Activated T-cell treated with anti-CD3 and anti-CD28 coated beads, Interleukin-2, amount 50 U/mL, for 72 hours (primary cell): Measurements from ENCODE around the gene COG5. TPM values are rescaled to one million over a fixed set of nuclear protein-coding genes. Genes with fewer than 3 reads are reported as not detected.
A peak's percentile ranks its signal among the peaks of the same experiment; 100 is the strongest.

Experiments
- ATAC-seq, 2 donors: fragments of 150-1000 bp; cut with Tn5 transposase; replicated peaks in 1 of 2; 2 replicates each; pipeline ENCODE4 v1.10.0; 2021; ENCODE audit warnings: moderate library complexity in 2 of 2, mild to moderate bottlenecking in 1 of 2
- DNase-seq, 2 donors: peaks; one replicate each; pipeline ENCODE4 v3.0.0; 2021 to 2022; ENCODE audit warnings: mixed read lengths in 1 of 2
- H3K27ac Mint-ChIP-seq: one replicate; pipeline ENCODE4 v1.8.0; 2022; ENCODE audit warnings: mild to moderate bottlenecking, moderate library complexity, mixed read lengths
- H3K27me3 Mint-ChIP-seq: one replicate; pipeline ENCODE4 v1.8.0; 2022; ENCODE audit warnings: low read depth, mixed read lengths
- H3K36me3 Mint-ChIP-seq, 2 donors: one replicate each; pipeline ENCODE4 v1.8.0; 2022; ENCODE audit warnings: mixed read lengths in 2 of 2, mild to moderate bottlenecking in 1 of 2; ENCODE audit not compliant: insufficient read depth in 2 of 2
- H3K4me1 Mint-ChIP-seq: one replicate; pipeline ENCODE4 v1.8.0; 2022; ENCODE audit warnings: low read depth, mixed read lengths
- H3K4me3 Mint-ChIP-seq, 2 donors: one replicate each; pipeline ENCODE4 v1.8.0; 2022; ENCODE audit warnings: mild to moderate bottlenecking in 2 of 2, mixed read lengths in 2 of 2, moderate library complexity in 2 of 2
- H3K9me3 Mint-ChIP-seq, 2 donors: one replicate each; pipeline ENCODE4 v1.8.0; 2022; ENCODE audit warnings: mixed read lengths in 2 of 2
- total RNA-seq, 2 donors: library from RNA; stranded (reverse); gene quantifications; one replicate each; pipeline ENCODE4 v1.2.3, GENCODE V29; 2022

The COG5 gene
- total RNA-seq, 2 donors from 2014 or later, result 30.4 to 55.5 TPM

DNA sequence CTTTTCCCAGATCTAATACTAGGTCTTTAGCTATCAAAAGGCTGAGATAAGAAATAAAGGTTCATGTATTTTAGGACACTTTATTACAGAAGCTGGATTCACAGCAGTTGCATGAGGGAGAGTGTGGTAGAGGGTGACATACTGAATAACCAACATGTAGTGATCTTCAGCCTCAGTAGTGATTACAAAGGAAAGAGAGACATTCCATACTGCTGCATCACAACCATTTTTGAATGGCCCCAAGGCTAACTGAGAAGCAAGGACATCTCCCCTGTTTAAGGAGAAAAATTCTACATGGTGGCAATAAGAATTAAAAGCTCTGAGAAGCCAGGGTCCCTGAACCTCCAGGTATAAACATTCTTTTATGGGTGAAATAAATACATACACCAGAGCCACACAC lies 35.3 kb downstream of the COG5 start:
- Mint-ChIP-seq H3K4me3 (no peak overlapping the region), H3K36me3 (peaks cover 5 to 22% of the 10 kb centered on the region in 2 donors), H3K27me3 (no peaks in the 10 kb centered on the region), H3K4me1 (peaks cover 2% of the 10 kb centered on the region), H3K9me3 (no peaks in the 10 kb centered on the region), H3K27ac (no peak overlapping the region)
- ATAC-seq, result no peak
- DNase-seq, result no peak

DNA sequence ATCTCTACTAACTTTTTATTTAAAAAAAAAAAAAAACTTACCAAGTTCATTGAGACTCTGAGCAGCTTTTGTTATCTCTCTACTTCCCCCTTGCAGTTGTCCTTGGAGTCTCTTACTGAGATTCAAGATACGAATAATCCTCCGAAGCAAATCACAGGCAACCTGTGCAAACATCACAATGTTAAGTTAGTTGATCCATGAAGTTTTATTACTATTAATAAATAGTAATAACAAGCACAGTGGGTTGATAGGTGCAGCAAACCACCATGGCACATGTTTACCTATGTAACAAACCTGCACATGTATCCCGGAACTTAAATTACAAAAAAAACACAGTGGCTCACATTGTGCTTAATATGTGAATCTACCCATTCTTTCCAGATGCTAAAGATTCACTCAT lies 36.5 kb downstream of the COG5 start:
- Mint-ChIP-seq H3K27ac (no peak overlapping the region), H3K27me3 (no peaks in the 10 kb centered on the region), H3K9me3 (no peaks in the 10 kb centered on the region), H3K36me3 (peaks cover 3 to 19% of the 10 kb centered on the region in 2 donors), H3K4me1 (no peaks in the 10 kb centered on the region), H3K4me3 (no peak overlapping the region)
- ATAC-seq, result no peak
- no peak for DNase-seq

DNA sequence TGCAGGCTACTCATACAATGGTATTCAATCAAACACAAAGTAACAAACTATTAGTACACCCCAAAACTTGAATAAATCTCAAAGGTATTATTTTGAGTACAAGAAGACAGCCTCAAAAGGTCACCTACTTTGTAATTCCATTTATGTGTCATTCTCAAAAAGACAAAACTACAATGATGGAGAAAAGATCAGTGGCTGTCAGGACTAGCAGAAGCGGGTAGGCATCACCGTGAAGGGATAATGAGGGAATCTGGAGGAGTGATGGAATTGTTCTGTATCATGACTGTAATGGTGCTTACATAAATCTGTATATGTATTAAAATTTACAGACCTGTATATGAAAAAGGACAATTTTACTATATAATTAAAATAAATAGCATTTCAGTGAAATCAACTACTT lies 37.0 kb downstream of the COG5 start:
- Mint-ChIP-seq H3K27me3 (no peaks in the 10 kb centered on the region), H3K4me3 (no peak overlapping the region), H3K36me3 (peaks cover 5 to 21% of the 10 kb centered on the region in 2 donors), H3K4me1 (no peaks in the 10 kb centered on the region), H3K9me3 (no peaks in the 10 kb centered on the region), H3K27ac (no peak overlapping the region)
- DNase-seq (no peak), ATAC-seq (no peak)

DNA sequence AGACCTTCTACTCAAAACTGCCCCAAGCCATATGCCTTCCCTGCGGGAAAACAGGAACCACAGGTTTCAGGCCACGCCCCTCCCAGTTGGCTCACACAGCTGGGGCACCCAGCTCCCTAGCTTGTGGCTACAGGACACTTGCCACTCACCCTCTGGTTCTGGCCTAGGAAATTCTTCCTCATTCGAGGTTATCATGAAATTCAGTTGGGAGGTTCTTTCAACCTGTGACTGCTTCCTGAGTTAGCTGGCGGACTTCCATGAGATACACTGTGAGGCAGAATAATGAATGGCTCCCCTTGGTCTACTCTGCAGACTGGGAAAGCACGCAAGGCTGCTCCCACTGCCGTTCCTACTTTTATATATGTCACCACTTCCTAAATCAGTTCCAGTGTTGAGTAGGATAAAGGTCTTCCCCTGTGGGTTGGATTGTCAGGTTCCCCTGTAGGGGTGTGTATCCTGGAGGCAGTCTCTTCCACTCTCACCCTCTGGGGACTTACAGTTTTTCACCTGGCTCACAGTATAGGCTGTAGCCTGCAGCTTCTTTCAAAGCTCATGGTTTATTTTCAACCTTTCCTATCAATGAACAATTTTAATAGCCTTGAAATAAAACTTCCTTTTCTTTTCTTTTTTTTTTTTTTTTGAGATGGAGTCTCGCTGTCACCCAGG lies 56.9 kb downstream of the COG5 start:
- H3K27me3 Mint-ChIP-seq, result no peaks in the 10 kb centered on the region
- H3K4me1 Mint-ChIP-seq, result peaks cover 7% of the 10 kb centered on the region
- DNase-seq (no peak), ATAC-seq (no peak)
- no peak overlapping the region for H3K4me3 Mint-ChIP-seq
- no peak overlapping the region for H3K27ac Mint-ChIP-seq
- peaks cover 0 to 12% of the 10 kb centered on the region in 2 donors for H3K36me3 Mint-ChIP-seq
- H3K9me3 Mint-ChIP-seq, result peaks cover 1 to 11% of the 10 kb centered on the region in 2 donors

DNA sequence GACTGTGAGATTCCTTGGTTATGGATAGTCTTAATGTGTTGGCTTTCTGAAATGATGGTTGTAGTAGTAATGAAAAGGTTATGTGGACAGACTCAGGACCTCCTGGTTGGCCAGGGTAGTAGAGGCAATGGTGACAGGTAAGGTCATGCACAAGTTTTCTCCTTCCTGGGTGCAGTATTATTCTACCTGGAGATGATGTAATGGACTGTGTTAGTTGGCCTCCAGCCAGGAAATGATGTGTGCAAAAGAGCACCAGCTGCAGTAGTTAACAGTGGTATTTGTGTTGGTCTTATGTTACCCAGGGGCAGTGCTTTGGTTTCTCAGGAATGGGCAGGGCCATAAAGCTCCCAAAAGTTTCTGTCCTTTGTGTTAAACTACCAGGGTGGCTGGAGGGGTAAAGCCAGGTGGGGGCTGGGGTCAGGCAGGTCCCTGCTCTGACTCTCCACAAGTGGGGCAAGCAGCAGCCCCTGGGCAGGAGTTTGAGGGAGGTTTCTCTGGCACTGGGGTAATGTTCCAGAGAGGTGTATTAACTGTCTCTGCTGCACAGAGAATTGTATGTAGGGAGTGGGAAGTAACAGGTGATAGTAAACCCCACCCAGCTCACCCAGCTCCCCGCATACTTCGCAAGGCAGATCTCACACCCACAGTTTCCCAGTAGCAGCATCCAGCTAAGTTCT lies 57.6 kb downstream of the COG5 start:
- Mint-ChIP-seq H3K4me3 (no peak overlapping the region), H3K4me1 (peaks cover 7% of the 10 kb centered on the region), H3K27me3 (no peaks in the 10 kb centered on the region), H3K36me3 (peaks cover 0 to 12% of the 10 kb centered on the region in 2 donors), H3K9me3 (peaks cover 1 to 11% of the 10 kb centered on the region in 2 donors), H3K27ac (peak overlapping the region; percentile 81)
- DNase-seq, result peak; percentile 2 to 39
- ATAC-seq, result peak; percentile 20 to 77

DNA sequence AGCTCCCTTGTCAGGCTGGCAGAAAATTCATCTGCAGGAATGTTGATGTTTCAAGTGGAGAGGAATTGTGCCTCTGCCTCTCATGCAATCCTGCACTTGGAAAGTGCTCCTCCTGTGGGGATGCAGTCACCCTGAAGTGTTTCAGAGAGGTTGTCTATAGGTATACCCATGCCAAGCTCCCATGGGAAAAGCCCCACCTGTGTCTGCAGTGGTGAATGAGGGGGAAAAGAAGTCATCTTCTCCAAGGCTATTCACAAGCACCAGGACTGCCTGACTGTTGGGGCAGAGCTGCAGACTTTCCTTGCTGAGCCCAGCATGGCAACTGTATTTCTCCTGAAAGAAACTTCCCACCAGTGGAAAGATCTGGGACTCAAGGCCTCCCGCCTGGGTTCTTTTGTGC lies 58.4 kb downstream of the COG5 start:
- Mint-ChIP-seq H3K9me3 (peaks cover 0 to 5% of the 10 kb centered on the region in 2 donors), H3K4me1 (peaks cover 7% of the 10 kb centered on the region), H3K27me3 (no peaks in the 10 kb centered on the region), H3K27ac (no peak overlapping the region), H3K4me3 (no peak overlapping the region), H3K36me3 (peaks cover 0 to 12% of the 10 kb centered on the region in 2 donors)
- ATAC-seq (no peak), DNase-seq (no peak)

DNA sequence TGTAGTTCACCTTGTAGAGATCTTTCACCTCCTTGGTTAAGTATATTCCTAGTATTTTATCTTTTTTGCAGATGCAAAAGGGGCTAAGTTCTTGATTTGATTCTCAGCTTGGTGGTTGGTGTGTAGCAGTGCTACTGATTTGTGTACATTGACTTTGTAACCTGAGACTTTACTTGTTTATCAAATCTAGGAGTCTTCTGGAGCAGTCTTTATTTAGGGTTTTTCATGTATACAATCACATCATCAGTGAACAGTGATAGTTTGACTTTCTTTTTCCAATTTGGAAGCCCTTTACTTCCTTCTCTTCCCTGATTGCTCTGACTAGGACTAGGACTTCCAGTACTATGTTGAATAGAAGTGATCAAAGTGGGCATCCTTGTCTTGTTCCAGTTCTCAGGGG lies 60.0 kb downstream of the COG5 start:
- H3K4me1 Mint-ChIP-seq, result peaks cover 7% of the 10 kb centered on the region
- H3K36me3 Mint-ChIP-seq, result peaks cover 0 to 6% of the 10 kb centered on the region in 2 donors
- peak overlapping the region; percentile 46 for H3K27ac Mint-ChIP-seq

DNA sequence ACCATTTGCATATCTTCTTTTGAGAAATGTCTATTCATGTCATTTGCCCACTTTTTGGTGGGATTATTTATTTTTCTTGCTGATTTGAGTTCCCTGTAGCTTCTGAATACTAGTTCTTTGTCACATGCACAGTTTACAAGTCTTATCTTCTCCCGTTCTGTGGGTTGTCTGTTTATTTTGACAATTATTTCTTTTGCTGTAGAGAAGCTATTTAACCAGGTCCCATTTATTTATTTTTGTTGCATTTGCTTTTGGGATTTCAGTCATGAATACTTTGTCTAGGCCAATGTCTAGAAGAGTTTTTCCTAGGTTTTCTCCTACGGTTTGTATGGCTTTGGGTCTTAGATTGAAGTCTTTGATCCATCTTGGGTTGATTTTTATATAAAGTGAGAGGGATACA lies 60.9 kb downstream of the COG5 start:
- no peak overlapping the region for H3K4me3 Mint-ChIP-seq
- H3K27ac Mint-ChIP-seq, result no peak overlapping the region
- ATAC-seq (no peak), DNase-seq (no peak)
- no peaks in the 10 kb centered on the region for H3K27me3 Mint-ChIP-seq
- peaks cover 10% of the 10 kb centered on the region for H3K4me1 Mint-ChIP-seq
- H3K36me3 Mint-ChIP-seq, result peaks cover 3 to 4% of the 10 kb centered on the region in 2 donors
- H3K9me3 Mint-ChIP-seq, result peaks cover 0 to 2% of the 10 kb centered on the region in 2 donors

More for the DNA sequence above, 60.0 kb downstream of the COG5 start:
- Mint-ChIP-seq H3K4me3 (no peak overlapping the region), H3K27me3 (no peaks in the 10 kb centered on the region), H3K9me3 (peaks cover 0 to 2% of the 10 kb centered on the region in 2 donors)
- ATAC-seq (no peak), DNase-seq (no peak)

DNA sequence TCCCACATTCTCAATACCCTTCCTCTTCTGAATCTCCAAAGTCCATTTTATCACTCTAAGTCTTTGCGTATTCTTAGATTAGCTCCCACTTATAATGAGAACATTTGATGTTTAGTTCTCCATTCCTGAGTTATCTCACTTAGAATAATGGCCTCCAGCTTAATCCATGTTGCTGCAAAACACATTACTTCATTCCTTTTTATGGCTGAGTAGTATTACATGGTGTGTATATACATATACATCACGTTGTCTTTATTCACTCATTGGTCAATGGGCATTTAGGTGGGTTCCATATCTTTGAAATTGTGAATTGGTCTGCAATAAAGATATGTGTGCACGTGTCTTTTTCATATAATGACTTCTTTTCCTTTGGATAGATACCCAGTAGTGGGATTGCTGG lies 61.6 kb downstream of the COG5 start:
- H3K9me3 Mint-ChIP-seq, result peaks cover 0 to 2% of the 10 kb centered on the region in 2 donors
- peaks cover 12% of the 10 kb centered on the region for H3K4me1 Mint-ChIP-seq
- no peak for ATAC-seq
- H3K27ac Mint-ChIP-seq, result no peak overlapping the region
- no peak for DNase-seq
- no peaks in the 10 kb centered on the region for H3K27me3 Mint-ChIP-seq
- peaks cover 2 to 4% of the 10 kb centered on the region in 2 donors for H3K36me3 Mint-ChIP-seq
- no peak overlapping the region for H3K4me3 Mint-ChIP-seq

DNA sequence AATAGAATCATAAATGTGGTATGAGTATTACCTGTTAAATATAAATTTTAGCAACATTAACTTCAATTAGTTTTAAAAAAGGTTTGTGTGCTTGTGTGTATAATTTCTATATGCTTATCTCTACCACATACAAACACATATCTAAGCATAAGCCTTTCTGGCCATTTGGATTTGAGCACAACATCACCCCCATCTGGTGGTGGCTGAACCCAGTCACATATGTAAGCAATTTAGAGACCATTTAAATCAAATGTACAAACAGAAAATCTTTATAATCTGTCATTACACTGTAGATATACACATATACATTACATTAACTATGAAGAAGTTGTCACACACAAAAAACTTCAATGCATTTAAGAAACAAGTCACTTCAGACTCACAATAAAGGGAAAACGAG lies 62.1 kb downstream of the COG5 start:
- ATAC-seq (no peak), DNase-seq (peak; percentile 19 to 22)
- H3K4me1 Mint-ChIP-seq, result peaks cover 12% of the 10 kb centered on the region
- no peak overlapping the region for H3K27ac Mint-ChIP-seq
- H3K36me3 Mint-ChIP-seq, result peaks cover 4 to 6% of the 10 kb centered on the region in 2 donors
- no peak overlapping the region for H3K4me3 Mint-ChIP-seq
- peaks cover 0 to 4% of the 10 kb centered on the region in 2 donors for H3K9me3 Mint-ChIP-seq
- no peaks in the 10 kb centered on the region for H3K27me3 Mint-ChIP-seq

DNA sequence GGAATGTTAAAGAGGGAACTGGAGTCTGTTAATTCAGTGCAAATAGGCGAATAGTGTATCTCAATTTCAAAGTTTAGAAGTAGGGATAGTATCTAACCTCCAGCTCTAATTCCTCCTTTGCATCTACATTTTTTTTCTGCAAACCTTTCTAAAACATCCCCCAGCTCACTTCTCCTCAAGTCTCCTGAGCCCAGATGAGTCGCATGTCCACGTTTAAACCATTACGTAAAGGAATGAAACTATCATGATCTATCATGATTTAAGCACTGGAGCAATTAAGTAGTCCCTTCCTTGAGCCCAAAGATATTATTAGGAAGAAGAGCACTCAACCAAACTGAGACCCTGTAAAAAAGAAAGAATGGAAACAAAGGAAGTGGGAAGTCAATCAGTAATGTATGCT lies 64.0 kb downstream of the COG5 start:
- Mint-ChIP-seq H3K27ac (no peak overlapping the region), H3K36me3 (peaks cover 6% of the 10 kb centered on the region in 2 donors), H3K9me3 (peaks cover 0 to 5% of the 10 kb centered on the region in 2 donors), H3K27me3 (no peaks in the 10 kb centered on the region), H3K4me1 (peaks cover 5% of the 10 kb centered on the region), H3K4me3 (no peak overlapping the region)
- DNase-seq, result no peak
- ATAC-seq, result no peak

DNA sequence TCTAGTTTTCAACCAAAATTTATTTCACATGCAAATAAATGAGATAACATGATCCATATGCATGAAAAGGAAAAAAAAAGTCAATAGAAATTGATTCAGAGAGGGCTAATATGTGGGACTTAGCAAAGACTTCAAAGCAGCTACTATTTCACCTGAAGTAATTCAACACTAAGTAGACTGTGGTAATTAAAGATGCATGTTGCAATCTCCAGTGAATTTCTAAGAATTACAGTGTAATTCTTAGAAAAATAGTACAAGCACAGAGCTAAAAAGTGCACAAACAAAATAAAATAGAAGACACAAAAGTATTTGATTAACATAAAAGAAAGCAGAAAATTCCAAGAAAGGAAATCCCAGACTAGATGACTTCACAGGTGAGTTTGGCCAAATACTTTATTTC lies 68.2 kb downstream of the COG5 start:
- no peak for DNase-seq
- no peaks in the 10 kb centered on the region for H3K27me3 Mint-ChIP-seq
- peaks cover 0 to 4% of the 10 kb centered on the region in 2 donors for H3K9me3 Mint-ChIP-seq
- peaks cover 6 to 9% of the 10 kb centered on the region in 2 donors for H3K36me3 Mint-ChIP-seq
- H3K4me3 Mint-ChIP-seq, result no peak overlapping the region
- H3K4me1 Mint-ChIP-seq, result peaks cover 5% of the 10 kb centered on the region
- ATAC-seq, result no peak
- no peak overlapping the region for H3K27ac Mint-ChIP-seq

DNA sequence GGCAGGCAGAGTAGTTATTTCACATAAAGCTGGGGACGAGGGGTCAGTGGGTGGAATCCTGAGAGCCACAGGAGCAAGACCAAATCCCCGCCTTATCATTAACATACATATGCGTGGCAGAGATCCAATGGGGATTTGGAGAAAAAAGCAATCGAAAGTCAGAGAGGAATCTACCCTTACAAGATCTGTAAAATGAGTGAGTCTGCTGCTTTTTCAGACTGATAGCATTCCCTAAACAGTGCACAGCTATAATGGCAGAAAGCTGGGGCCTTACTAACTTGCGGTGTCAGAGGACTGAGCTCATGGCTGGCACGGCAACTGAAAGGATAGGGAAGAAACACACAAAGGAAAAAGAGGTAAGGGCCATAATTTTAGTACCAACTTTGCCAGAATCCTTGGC lies 68.8 kb downstream of the COG5 start:
- no peak overlapping the region for H3K27ac Mint-ChIP-seq
- H3K4me3 Mint-ChIP-seq, result no peak overlapping the region
- H3K4me1 Mint-ChIP-seq, result peaks cover 5% of the 10 kb centered on the region
- peaks cover 0 to 4% of the 10 kb centered on the region in 2 donors for H3K9me3 Mint-ChIP-seq
- H3K36me3 Mint-ChIP-seq, result peaks cover 6 to 9% of the 10 kb centered on the region in 2 donors
- DNase-seq (no peak), ATAC-seq (no peak)
- no peaks in the 10 kb centered on the region for H3K27me3 Mint-ChIP-seq
